ENCODE data around the gene PLOD2. TPM values are rescaled to one million over a fixed set of nuclear protein-coding genes. Genes with fewer than 3 reads are reported as not detected.

The PLOD2 gene
- total RNA-seq, 1 donor from 2014 or later: 117 TPM

GRCh38 chr3:146077181-146077580, 83.8 kb downstream of the PLOD2 start:
- peak; percentile 59 for DNase-seq (ENCODE audit: low read depth)
- Mint-ChIP-seq H3K36me3 (ENCODE audit: low read depth, unreplicated experiment) (peaks cover 12% of the 10 kb centered on the region), H3K27me3 (ENCODE audit: low read depth, unreplicated experiment) (no peaks in the 10 kb centered on the region), H3K4me3 (ENCODE audit: unreplicated experiment) (no peak overlapping the region), H3K9me3 (ENCODE audit: unreplicated experiment) (no peaks in the 10 kb centered on the region), H3K4me1 (ENCODE audit: low read depth, unreplicated experiment) (peaks cover 5% of the 10 kb centered on the region), H3K27ac (ENCODE audit: unreplicated experiment) (no peak overlapping the region)
- Histone ChIP-seq H3K36me3 (ENCODE audit: insufficient read depth, low read length) (peaks cover 23% of the 10 kb centered on the region), H4K20me1 (ENCODE audit: insufficient read depth, low read length) (no peaks in the 10 kb centered on the region), H3K79me2 (ENCODE audit: insufficient read depth, low read length) (no peaks in the 10 kb centered on the region), H3K4me3 (ENCODE audit: insufficient read depth, low read depth, low read length) (no peak overlapping the region), H3K27ac (ENCODE audit: low read depth, low read length) (peak overlapping the region; percentile 40), H3K4me1 (ENCODE audit: insufficient read depth, low read length) (peaks cover 2% of the 10 kb centered on the region), H2AFZ (ENCODE audit: low read depth, low read length) (no peak overlapping the region), H3K9ac (ENCODE audit: low read length) (no peak overlapping the region), H3K27me3 (ENCODE audit: insufficient read depth, low read length) (no peaks in the 10 kb centered on the region), H3K9me3 (ENCODE audit: insufficient read depth, low read depth, low read length) (no peaks in the 10 kb centered on the region), H3K4me2 (ENCODE audit: low read length) (no peak overlapping the region)
- no peak for FAIRE-seq
- no peak for TF ChIP-seq EZH2 (IDR thresholded peaks at IDR 0.05; ENCODE audit: insufficient read depth, low read length)
- TF ChIP-seq CTCF (IDR thresholded peaks at IDR 0.05; ENCODE audit: insufficient read depth, low read depth, low read length): no peak

- no peaks in the 10 kb centered on the region for H4K20me1 ChIP-seq (ENCODE audit: insufficient read depth, low read length)
- Mint-ChIP-seq H3K9me3 (ENCODE audit: unreplicated experiment) (no peaks in the 10 kb centered on the region), H3K27ac (ENCODE audit: unreplicated experiment) (no peak overlapping the region), H3K4me3 (ENCODE audit: unreplicated experiment) (no peak overlapping the region), H3K27me3 (ENCODE audit: low read depth, unreplicated experiment) (no peaks in the 10 kb centered on the region), H3K36me3 (ENCODE audit: low read depth, unreplicated experiment) (peaks cover 16% of the 10 kb centered on the region), H3K4me1 (ENCODE audit: low read depth, unreplicated experiment) (peaks cover 8% of the 10 kb centered on the region)
- peaks cover 25% of the 10 kb centered on the region for H3K36me3 ChIP-seq (ENCODE audit: insufficient read depth, low read length)
- H3K9ac ChIP-seq (ENCODE audit: low read length): no peak overlapping the region
- no peaks in the 10 kb centered on the region for H3K9me3 ChIP-seq (ENCODE audit: insufficient read depth, low read depth, low read length)
- peaks cover under 1% of the 10 kb centered on the region for H3K4me1 ChIP-seq (ENCODE audit: insufficient read depth, low read length)
- H3K27me3 ChIP-seq (ENCODE audit: insufficient read depth, low read length): no peaks in the 10 kb centered on the region
- H3K79me2 ChIP-seq (ENCODE audit: insufficient read depth, low read length): no peaks in the 10 kb centered on the region
- H3K4me2 ChIP-seq (ENCODE audit: low read length): no peak overlapping the region
- DNase-seq (ENCODE audit: low read depth) (peak; percentile 32), FAIRE-seq (peak; percentile 73)
- H3K4me3 ChIP-seq (ENCODE audit: insufficient read depth, low read depth, low read length): no peak overlapping the region
- no peak overlapping the region for H3K27ac ChIP-seq (ENCODE audit: low read depth, low read length)
- TF ChIP-seq EZH2 (IDR thresholded peaks at IDR 0.05; ENCODE audit: insufficient read depth, low read length) (no peak), CTCF (IDR thresholded peaks at IDR 0.05; ENCODE audit: insufficient read depth, low read depth, low read length) (no peak)
- H2AFZ ChIP-seq (ENCODE audit: low read depth, low read length): no peak overlapping the region
These were observed 88.2 kb downstream of the PLOD2 start for GRCh38 chr3:146072824-146073223.

- H3K36me3 ChIP-seq (ENCODE audit: insufficient read depth, low read length): peaks cover 25% of the 10 kb centered on the region
- no peaks in the 10 kb centered on the region for H3K27me3 Mint-ChIP-seq (ENCODE audit: low read depth, unreplicated experiment)
- no peak overlapping the region for H3K4me3 ChIP-seq (ENCODE audit: insufficient read depth, low read depth, low read length)
- no peak overlapping the region for H2AFZ ChIP-seq (ENCODE audit: low read depth, low read length)
- H3K4me3 Mint-ChIP-seq (ENCODE audit: unreplicated experiment): no peak overlapping the region
- peaks cover 5% of the 10 kb centered on the region for H3K4me1 Mint-ChIP-seq (ENCODE audit: low read depth, unreplicated experiment)
- no peak overlapping the region for H3K27ac ChIP-seq (ENCODE audit: low read depth, low read length)
- no peaks in the 10 kb centered on the region for H3K79me2 ChIP-seq (ENCODE audit: insufficient read depth, low read length)
- H3K4me1 ChIP-seq (ENCODE audit: insufficient read depth, low read length): no peaks in the 10 kb centered on the region
- H3K9me3 ChIP-seq (ENCODE audit: insufficient read depth, low read depth, low read length): no peaks in the 10 kb centered on the region
- H3K27ac Mint-ChIP-seq (ENCODE audit: unreplicated experiment): no peak overlapping the region
- peaks cover 17% of the 10 kb centered on the region for H3K36me3 Mint-ChIP-seq (ENCODE audit: low read depth, unreplicated experiment)
- no peak for TF ChIP-seq EZH2 (IDR thresholded peaks at IDR 0.05; ENCODE audit: insufficient read depth, low read length)
- no peak overlapping the region for H3K4me2 ChIP-seq (ENCODE audit: low read length)
- no peak overlapping the region for H3K9ac ChIP-seq (ENCODE audit: low read length)
- no peak for FAIRE-seq
- H3K27me3 ChIP-seq (ENCODE audit: insufficient read depth, low read length): no peaks in the 10 kb centered on the region
- no peaks in the 10 kb centered on the region for H4K20me1 ChIP-seq (ENCODE audit: insufficient read depth, low read length)
- DNase-seq (ENCODE audit: low read depth): no peak
- no peaks in the 10 kb centered on the region for H3K9me3 Mint-ChIP-seq (ENCODE audit: unreplicated experiment)
These were observed 88.9 kb downstream of the PLOD2 start for GRCh38 chr3:146072061-146072460.

All from astrocyte (in vitro differentiated cells and primary cell).